Tibial nerve (tissue), 4 donors: ENCODE results near the gene ZNF18. TPM values are rescaled to one million over a fixed set of nuclear protein-coding genes. Genes with fewer than 3 reads are reported as not detected.
A peak's percentile ranks its signal among the peaks of the same experiment; 100 is the strongest.

Source experiments
- DNase-seq, 2 donors: peaks; one replicate each; pipeline ENCODE4 v3.0.0-alpha.2; 2019; ENCODE audit warnings: low spot score in 2 of 2
- H3K27ac ChIP-seq, 4 donors: fragments of 200-600 bp; sonication (generic) in 3 of 4; one replicate each; pipeline ENCODE4 v1.5.1; 2017 to 2019; ENCODE audit warnings: mild to moderate bottlenecking in 1 of 4
- H3K27me3 ChIP-seq, 2 donors: fragments of 200-600 bp; sonication (generic) in 1 of 2; one replicate each; pipeline versions ENCODE4 v1.5.1 to v1.6.0; 2017 to 2019
- H3K36me3 ChIP-seq, 3 donors: fragments of 200-600 bp; sonication (generic); one replicate each; pipeline ENCODE4 v1.5.1; 2018 to 2019
- H3K4me1 ChIP-seq, 4 donors: fragments of 200-600 bp; sonication (generic) in 3 of 4; one replicate each; pipeline ENCODE4 v1.5.1; 2017 to 2019
- H3K4me3 ChIP-seq, 4 donors: fragments of 200-600 bp; sonication (generic) in 3 of 4; one replicate each; pipeline ENCODE4 v1.5.1; 2017 to 2019; ENCODE audit warnings: mild to moderate bottlenecking in 1 of 4, moderate library complexity in 1 of 4
- H3K9me3 ChIP-seq, 4 donors: fragments of 200-600 bp; sonication (generic) in 3 of 4; one replicate each; pipeline ENCODE4 v1.5.1; 2017 to 2019
- EP300 ChIP-seq, 2 donors: sonication (generic); formaldehyde crosslinking; IDR thresholded peaks; one replicate each; pipeline ENCODE4 v1.6.1; 2017; ENCODE audit warnings: antibody characterized with exemption in 2 of 2, mild to moderate bottlenecking in 1 of 2
- POLR2A ChIP-seq, 2 donors: fragments of 450-650 bp; IDR thresholded peaks; one replicate each; pipeline ENCODE4 v1.6.1; 2017; ENCODE audit warnings: antibody characterized with exemption in 2 of 2, mild to moderate bottlenecking in 2 of 2, moderate library complexity in 2 of 2
- WGBS, 2 donors: methylation state at CpG; one replicate each; pipeline ENCODE4 v1.1.5; 2018; 5-methylcytosine and 5-hydroxymethylcytosine counted together
- total RNA-seq, 4 donors: library from RNA; depleted of rRNA; stranded (reverse); fragments of >200 nt; gene quantifications; one replicate each; pipeline ENCODE4 v1.1.0, GENCODE V29; 2016
- TF ChIP-seq, protein P1 (sequence below), 5 experiments: fragments of 200-600 bp in 3 of 5; fragments of 450-650 bp in 2 of 5; sonication (generic) in 3 of 5; IDR thresholded peaks; one replicate each; pipeline ENCODE4 v1.5.1; 2016 to 2019; ENCODE audit warnings: antibody characterized with exemption in 5 of 5, mild to moderate bottlenecking in 3 of 5, moderate library complexity in 2 of 5

ZNF18 gene
- total RNA-seq, 4 donors from 2014 or later: 9.2 to 18.4 (median 12.9) TPM

DNA sequence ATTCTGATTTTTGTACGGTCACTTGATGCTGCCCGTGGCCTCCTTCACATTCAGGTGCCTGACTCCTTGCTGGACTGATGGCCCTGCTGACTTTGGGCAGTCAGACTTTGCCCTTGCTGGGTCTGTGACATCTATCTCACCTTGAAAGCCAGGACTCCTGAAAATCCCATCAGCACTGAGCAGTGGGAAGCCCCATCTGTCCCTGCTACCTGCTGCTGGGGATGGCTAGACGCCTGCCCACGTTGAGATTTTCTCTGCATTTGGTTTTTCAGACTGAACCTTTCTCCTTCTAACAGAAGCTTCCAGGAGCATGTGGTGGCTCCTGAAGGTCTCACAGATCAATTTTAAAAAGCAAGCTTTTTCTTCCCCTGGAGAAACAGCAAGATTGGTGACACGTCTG lies 10.2 kb upstream of the ZNF18 start:
- Histone ChIP-seq H3K36me3 (no peaks in the 10 kb centered on the region), H3K4me1 (no peaks in the 10 kb centered on the region), H3K27me3 (no peaks in the 10 kb centered on the region), H3K4me3 (no peak overlapping the region), H3K9me3 (no peaks in the 10 kb centered on the region), H3K27ac (no peak overlapping the region)
- no peak for DNase-seq
- WGBS, 2 donors: 82 to 93% methylated on average over 5 of the region's 5 CpGs
- TF ChIP-seq, protein P1, sequence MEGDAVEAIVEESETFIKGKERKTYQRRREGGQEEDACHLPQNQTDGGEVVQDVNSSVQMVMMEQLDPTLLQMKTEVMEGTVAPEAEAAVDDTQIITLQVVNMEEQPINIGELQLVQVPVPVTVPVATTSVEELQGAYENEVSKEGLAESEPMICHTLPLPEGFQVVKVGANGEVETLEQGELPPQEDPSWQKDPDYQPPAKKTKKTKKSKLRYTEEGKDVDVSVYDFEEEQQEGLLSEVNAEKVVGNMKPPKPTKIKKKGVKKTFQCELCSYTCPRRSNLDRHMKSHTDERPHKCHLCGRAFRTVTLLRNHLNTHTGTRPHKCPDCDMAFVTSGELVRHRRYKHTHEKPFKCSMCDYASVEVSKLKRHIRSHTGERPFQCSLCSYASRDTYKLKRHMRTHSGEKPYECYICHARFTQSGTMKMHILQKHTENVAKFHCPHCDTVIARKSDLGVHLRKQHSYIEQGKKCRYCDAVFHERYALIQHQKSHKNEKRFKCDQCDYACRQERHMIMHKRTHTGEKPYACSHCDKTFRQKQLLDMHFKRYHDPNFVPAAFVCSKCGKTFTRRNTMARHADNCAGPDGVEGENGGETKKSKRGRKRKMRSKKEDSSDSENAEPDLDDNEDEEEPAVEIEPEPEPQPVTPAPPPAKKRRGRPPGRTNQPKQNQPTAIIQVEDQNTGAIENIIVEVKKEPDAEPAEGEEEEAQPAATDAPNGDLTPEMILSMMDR (IDR thresholded peaks at IDR 0.05): no peak
- TF ChIP-seq POLR2A (IDR thresholded peaks at IDR 0.05): no peak
- TF ChIP-seq EP300 (IDR thresholded peaks at IDR 0.05): no peak

- WGBS, 2 donors: 88 to 91% methylated on average over 5 of the region's 5 CpGs
- peaks cover 0 to 14% (median 4%) of the 10 kb centered on the region in 4 donors for H3K4me1 ChIP-seq
- no peak for TF ChIP-seq POLR2A (IDR thresholded peaks at IDR 0.05)
- no peak for TF ChIP-seq EP300 (IDR thresholded peaks at IDR 0.05)
- TF ChIP-seq, protein P1 (IDR thresholded peaks at IDR 0.05): no peak
- no peaks in the 10 kb centered on the region for H3K27me3 ChIP-seq
- H3K36me3 ChIP-seq: no peaks in the 10 kb centered on the region
- no peak for DNase-seq
- no peak overlapping the region for H3K4me3 ChIP-seq
- H3K27ac ChIP-seq: no peak overlapping the region
- no peaks in the 10 kb centered on the region for H3K9me3 ChIP-seq
These were observed 2.4 kb upstream of the ZNF18 start for GRCh38 chr17:11999696-12000095.

GRCh38 chr17:11997972-11998233 lies 628 bp upstream of the ZNF18 start:
- no peak for DNase-seq
- Histone ChIP-seq H3K9me3 (no peaks in the 10 kb centered on the region), H3K27ac (peak overlapping the region; percentile 55 to 93 (median 88)), H3K36me3 (no peaks in the 10 kb centered on the region), H3K4me3 (peak overlapping the region; percentile 62 to 97 (median 76)), H3K4me1 (peaks cover 0 to 14% (median 4%) of the 10 kb centered on the region in 4 donors), H3K27me3 (no peaks in the 10 kb centered on the region)
- no peak for TF ChIP-seq EP300 (IDR thresholded peaks at IDR 0.05)
- no peak for TF ChIP-seq POLR2A (IDR thresholded peaks at IDR 0.05)
- TF ChIP-seq, protein P1 (IDR thresholded peaks at IDR 0.05): no peak
- WGBS, 2 donors: 63 to 64% methylated on average over 4 of the region's 4 CpGs

DNA sequence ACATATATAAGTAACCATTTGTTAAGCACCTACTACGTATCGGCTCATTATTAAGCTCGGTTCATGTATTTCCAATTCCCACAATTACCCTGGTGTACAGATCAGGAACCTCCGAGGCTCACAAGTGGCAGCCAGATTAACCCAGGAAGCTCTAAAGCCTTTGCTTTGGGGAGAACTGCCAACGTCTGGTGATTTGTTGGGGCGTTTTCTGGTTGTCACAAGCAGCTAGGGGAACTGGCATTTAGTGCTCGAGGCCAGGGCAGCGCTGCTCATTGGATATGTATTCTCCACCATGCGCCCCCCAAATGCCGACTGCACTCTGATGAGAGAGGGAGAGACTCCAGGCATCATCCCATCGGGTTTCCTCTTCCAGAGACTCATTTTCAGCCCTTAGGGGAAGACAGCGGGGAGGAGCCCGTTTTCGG lies 541 bp downstream of the ZNF18 start:
- Histone ChIP-seq H3K27ac (peak overlapping the region; percentile 55 to 93 (median 88)), H3K9me3 (no peaks in the 10 kb centered on the region), H3K36me3 (peaks cover 0 to 10% (median 0%) of the 10 kb centered on the region in 3 donors), H3K4me1 (peaks cover 0 to 14% (median 4%) of the 10 kb centered on the region in 4 donors), H3K27me3 (no peaks in the 10 kb centered on the region), H3K4me3 (peak overlapping the region; percentile 62 to 97 (median 76))
- 0 to 1% methylated on average over 11 to 14 of the region's 14 CpGs for WGBS, 2 donors
- TF ChIP-seq, protein P1 (IDR thresholded peaks at IDR 0.05): peak in 1 of 5 experiments; percentile 26
- TF ChIP-seq POLR2A (IDR thresholded peaks at IDR 0.05) (no peak), EP300 (IDR thresholded peaks at IDR 0.05) (no peak)
- DNase-seq: peak in 1 of 2 donors; percentile 38

DNA sequence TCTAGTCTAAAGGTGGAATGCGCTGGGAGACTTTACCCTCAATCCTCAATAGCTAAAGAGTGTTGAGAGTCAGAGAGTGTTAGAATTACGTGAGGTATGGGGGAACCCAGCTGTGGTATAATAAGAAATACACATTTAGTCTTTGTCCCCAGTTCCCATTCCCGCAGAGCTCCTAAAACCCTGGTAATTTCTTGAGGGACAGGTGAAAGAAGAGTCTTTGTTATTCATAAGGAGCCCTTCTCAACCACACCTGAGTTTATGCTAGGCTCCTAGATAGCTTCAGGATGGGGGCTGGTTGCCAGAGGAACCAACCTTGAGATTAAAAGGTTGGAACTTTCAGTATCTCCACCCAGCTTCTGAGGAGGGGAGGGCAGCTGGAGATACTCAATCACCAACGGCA lies 5.8 kb downstream of the ZNF18 start:
- DNase-seq: no peak
- Histone ChIP-seq H3K36me3 (peaks cover 0 to 48% (median 0%) of the 10 kb centered on the region in 3 donors), H3K9me3 (no peaks in the 10 kb centered on the region), H3K27me3 (no peaks in the 10 kb centered on the region), H3K4me1 (peaks cover 0 to 20% (median 6%) of the 10 kb centered on the region in 4 donors), H3K4me3 (no peak overlapping the region), H3K27ac (no peak overlapping the region)
- TF ChIP-seq EP300 (IDR thresholded peaks at IDR 0.05): no peak
- TF ChIP-seq, protein P1 (IDR thresholded peaks at IDR 0.05): no peak
- TF ChIP-seq POLR2A (IDR thresholded peaks at IDR 0.05): no peak
- 67 to 69% methylated on average over 4 of the region's 4 CpGs for WGBS, 2 donors
